Neural cell (in vitro differentiated cells): ENCODE results near the gene XG. TPM values are rescaled to one million over a fixed set of nuclear protein-coding genes. Genes with fewer than 3 reads are reported as not detected.
A peak's percentile ranks its signal among the peaks of the same experiment; 100 is the strongest.
"Not testable (repeated sequence)": the region's sequence is repeated elsewhere in the genome, so short reads cannot be mapped to it uniquely, and the experiment has no call there.

Experiments
- H2AFZ ChIP-seq: fragments of 200-600, 300-800 bp; sonication (generic), shearing (Covaris generic); 2 replicates; pipeline ENCODE4 v1.6.0; 2014; ENCODE audit warnings: low read depth, mild to moderate bottlenecking, antibody characterized with exemption, low read length, moderate library complexity
- H3F3A ChIP-seq: fragments of 200-600 bp; shearing (Covaris generic); 2 replicates; pipeline ENCODE4 v1.6.1; 2016; ENCODE audit warnings: mild to moderate bottlenecking, moderate library complexity, mixed read lengths, antibody characterized with exemption, low read length; ENCODE audit not compliant: insufficient read depth, poor library complexity, severe bottlenecking
- H3K27ac ChIP-seq: fragments of 200-600, 300-800 bp; sonication (generic), shearing (Covaris generic); 2 replicates; pipeline ENCODE4 v1.5.1; 2014; ENCODE audit warnings: mild to moderate bottlenecking, low read length, moderate library complexity
- H3K27me3 ChIP-seq: fragments of 300-800, 200-600 bp; sonication (generic), shearing (Covaris generic); 2 replicates; pipeline ENCODE4 v1.6.0; 2014; ENCODE audit warnings: mild to moderate bottlenecking, low read depth, low read length, moderate library complexity; ENCODE audit not compliant: insufficient read depth
- H3K36me3 ChIP-seq: fragments of 300-800, 200-600 bp; sonication (generic), shearing (Covaris generic); 2 replicates; pipeline ENCODE4 v1.5.1; 2014; ENCODE audit warnings: mild to moderate bottlenecking, antibody characterized with exemption, low read length, moderate library complexity; ENCODE audit not compliant: insufficient read depth
- H3K4me2 ChIP-seq: fragments of 300-800, 200-600 bp; sonication (generic), shearing (Covaris generic); 2 replicates; pipeline ENCODE4 v1.6.0; 2014; ENCODE audit warnings: mild to moderate bottlenecking, low read length
- H3K4me3 ChIP-seq: fragments of 300-800, 200-600 bp; sonication (generic), shearing (Covaris generic); 2 replicates; pipeline ENCODE4 v1.5.1; 2014; ENCODE audit warnings: mild to moderate bottlenecking, low read length, moderate library complexity
- H3K79me2 ChIP-seq: fragments of 200-600 bp; shearing (Covaris generic); replicated peaks from 2 replicates; pipeline ENCODE4 v1.6.0; 2014; ENCODE audit warnings: mild to moderate bottlenecking, low read length, moderate library complexity; ENCODE audit not compliant: insufficient read depth
- H3K9ac ChIP-seq: fragments of 300-800, 200-600 bp; sonication (generic), shearing (Covaris generic); 2 replicates; pipeline ENCODE4 v1.6.1; 2016; ENCODE audit warnings: mild to moderate bottlenecking, low read length, mixed read lengths
- H3K9me2 ChIP-seq: fragments of 200-600 bp; shearing (Covaris generic); 2 replicates; pipeline ENCODE4 v1.6.1; 2016; ENCODE audit warnings: mild to moderate bottlenecking, low read length, mixed read lengths; ENCODE audit not compliant: insufficient read depth
- H3K9me3 ChIP-seq: fragments of 200-600, 300-800 bp; sonication (generic), shearing (Covaris generic); 2 replicates; pipeline ENCODE4 v1.6.1; 2016; ENCODE audit warnings: mild to moderate bottlenecking, mixed run types, low read length, moderate library complexity, mixed read lengths
- H4K20me1 ChIP-seq: fragments of 200-600 bp; shearing (Covaris generic); 2 replicates; pipeline ENCODE4 v1.6.1; 2016; ENCODE audit warnings: mild to moderate bottlenecking, mixed run types; ENCODE audit not compliant: insufficient read depth
- EP300 ChIP-seq: fragments of 450-650 bp; conservative IDR thresholded peaks from 2 replicates; pipeline ENCODE4 v1.6.1; 2014; ENCODE audit warnings: antibody characterized with exemption, mild to moderate bottlenecking, moderate library complexity; ENCODE audit not compliant: poor library complexity, severe bottlenecking
- EZH2 ChIP-seq: fragments of 200-600, 300-800 bp; shearing (Covaris generic), sonication (generic); IDR thresholded peaks from 2 replicates; pipeline ENCODE4 v1.6.1; 2014; ENCODE audit warnings: antibody characterized with exemption, low read length, borderline replicate concordance, mild to moderate bottlenecking; ENCODE audit not compliant: insufficient read depth, poor library complexity, severe bottlenecking
- MXI1 ChIP-seq: fragments of 450-650 bp; conservative IDR thresholded peaks from 2 replicates; pipeline ENCODE4 v1.6.1; 2014; ENCODE audit warnings: antibody characterized with exemption, mild to moderate bottlenecking; ENCODE audit not compliant: poor library complexity, severe bottlenecking
- POLR2AphosphoS5 ChIP-seq: IDR thresholded peaks from 2 replicates; pipeline ENCODE4 v1.6.1; 2012
- RAD21 ChIP-seq: fragments of 450-650 bp; conservative IDR thresholded peaks from 2 replicates; pipeline ENCODE4 v1.6.1; 2014; ENCODE audit warnings: antibody characterized with exemption, mild to moderate bottlenecking, moderate library complexity
- SMC3 ChIP-seq: fragments of 450-650 bp; conservative IDR thresholded peaks from 2 replicates; pipeline ENCODE4 v1.6.1; 2014; ENCODE audit warnings: antibody characterized with exemption, mild to moderate bottlenecking, moderate library complexity; ENCODE audit not compliant: poor library complexity
- TAF1 ChIP-seq: IDR thresholded peaks from 2 replicates; pipeline ENCODE4 v1.6.1; 2012; ENCODE audit warnings: low read depth
- polyA plus RNA-seq: library from polyadenylated mRNA; depleted of rRNA; stranded (reverse); fragments of >200 nt; gene quantifications from 2 replicates; pipeline ENCODE4 v1.2.3, GENCODE V29; 2014
- TF ChIP-seq, protein P1 (sequence below): IDR thresholded peaks from 2 replicates; pipeline ENCODE4 v1.6.1; 2012; ENCODE audit warnings: borderline replicate concordance
- TF ChIP-seq, protein P2 (sequence below): fragments of 450-650 bp; IDR thresholded peaks from 2 replicates; pipeline ENCODE4 v1.5.1; 2014; ENCODE audit warnings: antibody characterized with exemption, mild to moderate bottlenecking, moderate library complexity; ENCODE audit not compliant: poor library complexity, severe bottlenecking

The XG gene
- polyA plus RNA-seq, 1 donor from 2014 or later, result 0.37 TPM

GRCh38 chrX:2811271-2811670 is 59.4 kb downstream of the XG start:
- Histone ChIP-seq H4K20me1 (no peaks in the 10 kb centered on the region), H3K36me3 (no peaks in the 10 kb centered on the region), H2AFZ (no peak overlapping the region), H3K27ac (no peak overlapping the region), H3K9ac (no peak overlapping the region), H3F3A (no peaks in the 10 kb centered on the region), H3K79me2 (no peaks in the 10 kb centered on the region), H3K9me3 (no peaks in the 10 kb centered on the region), H3K4me3 (no peak overlapping the region), H3K9me2 (no peaks in the 10 kb centered on the region), H3K4me2 (no peak overlapping the region), H3K27me3 (no peaks in the 10 kb centered on the region)
- TF ChIP-seq TAF1, result no peak
- TF ChIP-seq SMC3, result no peak
- no peak for TF ChIP-seq EZH2
- no peak for TF ChIP-seq RAD21
- TF ChIP-seq, protein P1, sequence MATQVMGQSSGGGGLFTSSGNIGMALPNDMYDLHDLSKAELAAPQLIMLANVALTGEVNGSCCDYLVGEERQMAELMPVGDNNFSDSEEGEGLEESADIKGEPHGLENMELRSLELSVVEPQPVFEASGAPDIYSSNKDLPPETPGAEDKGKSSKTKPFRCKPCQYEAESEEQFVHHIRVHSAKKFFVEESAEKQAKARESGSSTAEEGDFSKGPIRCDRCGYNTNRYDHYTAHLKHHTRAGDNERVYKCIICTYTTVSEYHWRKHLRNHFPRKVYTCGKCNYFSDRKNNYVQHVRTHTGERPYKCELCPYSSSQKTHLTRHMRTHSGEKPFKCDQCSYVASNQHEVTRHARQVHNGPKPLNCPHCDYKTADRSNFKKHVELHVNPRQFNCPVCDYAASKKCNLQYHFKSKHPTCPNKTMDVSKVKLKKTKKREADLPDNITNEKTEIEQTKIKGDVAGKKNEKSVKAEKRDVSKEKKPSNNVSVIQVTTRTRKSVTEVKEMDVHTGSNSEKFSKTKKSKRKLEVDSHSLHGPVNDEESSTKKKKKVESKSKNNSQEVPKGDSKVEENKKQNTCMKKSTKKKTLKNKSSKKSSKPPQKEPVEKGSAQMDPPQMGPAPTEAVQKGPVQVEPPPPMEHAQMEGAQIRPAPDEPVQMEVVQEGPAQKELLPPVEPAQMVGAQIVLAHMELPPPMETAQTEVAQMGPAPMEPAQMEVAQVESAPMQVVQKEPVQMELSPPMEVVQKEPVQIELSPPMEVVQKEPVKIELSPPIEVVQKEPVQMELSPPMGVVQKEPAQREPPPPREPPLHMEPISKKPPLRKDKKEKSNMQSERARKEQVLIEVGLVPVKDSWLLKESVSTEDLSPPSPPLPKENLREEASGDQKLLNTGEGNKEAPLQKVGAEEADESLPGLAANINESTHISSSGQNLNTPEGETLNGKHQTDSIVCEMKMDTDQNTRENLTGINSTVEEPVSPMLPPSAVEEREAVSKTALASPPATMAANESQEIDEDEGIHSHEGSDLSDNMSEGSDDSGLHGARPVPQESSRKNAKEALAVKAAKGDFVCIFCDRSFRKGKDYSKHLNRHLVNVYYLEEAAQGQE, result no peak
- no peak for TF ChIP-seq MXI1
- TF ChIP-seq, protein P2, sequence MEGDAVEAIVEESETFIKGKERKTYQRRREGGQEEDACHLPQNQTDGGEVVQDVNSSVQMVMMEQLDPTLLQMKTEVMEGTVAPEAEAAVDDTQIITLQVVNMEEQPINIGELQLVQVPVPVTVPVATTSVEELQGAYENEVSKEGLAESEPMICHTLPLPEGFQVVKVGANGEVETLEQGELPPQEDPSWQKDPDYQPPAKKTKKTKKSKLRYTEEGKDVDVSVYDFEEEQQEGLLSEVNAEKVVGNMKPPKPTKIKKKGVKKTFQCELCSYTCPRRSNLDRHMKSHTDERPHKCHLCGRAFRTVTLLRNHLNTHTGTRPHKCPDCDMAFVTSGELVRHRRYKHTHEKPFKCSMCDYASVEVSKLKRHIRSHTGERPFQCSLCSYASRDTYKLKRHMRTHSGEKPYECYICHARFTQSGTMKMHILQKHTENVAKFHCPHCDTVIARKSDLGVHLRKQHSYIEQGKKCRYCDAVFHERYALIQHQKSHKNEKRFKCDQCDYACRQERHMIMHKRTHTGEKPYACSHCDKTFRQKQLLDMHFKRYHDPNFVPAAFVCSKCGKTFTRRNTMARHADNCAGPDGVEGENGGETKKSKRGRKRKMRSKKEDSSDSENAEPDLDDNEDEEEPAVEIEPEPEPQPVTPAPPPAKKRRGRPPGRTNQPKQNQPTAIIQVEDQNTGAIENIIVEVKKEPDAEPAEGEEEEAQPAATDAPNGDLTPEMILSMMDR, result no peak
- no peak for TF ChIP-seq POLR2AphosphoS5
- TF ChIP-seq EP300, result no peak

DNA sequence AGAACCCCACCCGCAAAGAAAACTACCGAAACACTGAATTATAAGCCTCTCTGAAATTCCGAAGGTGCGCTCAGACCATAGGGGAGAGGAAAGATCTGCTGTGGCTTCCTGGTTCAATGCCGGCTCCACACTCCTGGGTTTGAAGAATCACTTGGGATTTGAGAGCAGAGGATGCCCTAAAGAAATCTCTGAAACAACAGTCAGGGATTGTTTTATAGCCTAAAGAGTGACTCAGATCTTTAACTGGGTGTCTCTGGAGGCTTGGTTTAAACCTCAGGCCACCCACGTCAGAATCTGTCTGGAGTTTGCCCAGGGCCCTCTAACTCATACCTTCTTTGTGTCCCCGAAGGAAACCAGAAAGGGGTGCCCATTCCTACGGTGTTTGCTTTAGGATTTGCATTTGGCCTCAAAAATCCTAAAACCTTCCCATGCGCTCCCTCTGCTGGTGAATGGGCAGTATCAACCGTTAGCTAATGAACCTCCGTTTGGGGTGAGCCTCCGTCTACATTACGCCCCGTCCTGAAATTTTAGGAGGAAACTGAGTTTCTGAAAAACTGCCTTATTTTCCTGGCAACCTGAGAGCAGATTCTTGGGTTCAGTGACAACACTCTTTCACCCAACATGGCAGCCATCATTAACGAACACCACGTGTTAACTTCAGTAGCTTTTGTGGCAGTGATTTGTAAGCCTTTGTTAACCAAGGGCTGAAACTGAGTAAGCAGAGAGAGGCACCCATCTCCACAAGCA is 60.5 kb downstream of the XG start:
- H3K4me2 ChIP-seq, H3K4me3 ChIP-seq, H3K9me2 ChIP-seq, H3K9me3 ChIP-seq, H4K20me1 ChIP-seq, H3K79me2 ChIP-seq, H3K9ac ChIP-seq, H2AFZ ChIP-seq, H3K27me3 ChIP-seq, H3F3A ChIP-seq, H3K36me3 ChIP-seq, H3K27ac ChIP-seq: not testable (repeated sequence)
- TF ChIP-seq SMC3, result peak; percentile 42
- TF ChIP-seq, protein P2, result peak; percentile 60
